Measurements from ENCODE around the gene ITIH4. TPM values are rescaled to one million over a fixed set of nuclear protein-coding genes. Genes with fewer than 3 reads are reported as not detected.

ITIH4 gene
- total RNA-seq, 4 donors from 2014 or later: 0.33 to 5.8 (median 3.4) TPM

- TF ChIP-seq CTCF (IDR thresholded peaks at IDR 0.05; ENCODE audit: low read depth): no peak
Observed at GRCh38 chr3:52844290-52844975, 14.0 kb upstream of the ITIH4 start.

DNA sequence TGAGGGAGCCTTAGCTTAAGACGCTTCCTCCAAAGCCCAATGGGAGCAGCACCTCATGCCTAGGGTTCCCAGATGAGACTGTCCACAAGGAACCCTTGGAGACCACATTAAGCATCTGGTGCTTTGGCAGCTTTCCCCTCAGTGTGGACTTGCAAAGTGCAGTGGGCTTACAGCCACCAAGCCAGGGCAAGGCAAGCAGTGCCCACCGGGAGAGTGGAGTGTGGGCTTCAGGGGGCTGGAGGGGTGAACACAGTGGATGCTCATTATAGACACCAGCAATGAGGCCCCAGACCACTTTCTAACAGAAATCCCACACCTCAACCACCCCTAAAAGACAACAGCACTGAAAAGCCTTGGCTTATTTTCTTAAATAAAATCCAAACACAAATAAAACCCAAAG, 13.4 kb upstream of the ITIH4 start:
- no peak for TF ChIP-seq CTCF (IDR thresholded peaks at IDR 0.05; ENCODE audit: low read depth)

GRCh38 chr3:52843108-52843865, 12.8 kb upstream of the ITIH4 start:
- no peak for TF ChIP-seq CTCF (IDR thresholded peaks at IDR 0.05; ENCODE audit: low read depth)

DNA sequence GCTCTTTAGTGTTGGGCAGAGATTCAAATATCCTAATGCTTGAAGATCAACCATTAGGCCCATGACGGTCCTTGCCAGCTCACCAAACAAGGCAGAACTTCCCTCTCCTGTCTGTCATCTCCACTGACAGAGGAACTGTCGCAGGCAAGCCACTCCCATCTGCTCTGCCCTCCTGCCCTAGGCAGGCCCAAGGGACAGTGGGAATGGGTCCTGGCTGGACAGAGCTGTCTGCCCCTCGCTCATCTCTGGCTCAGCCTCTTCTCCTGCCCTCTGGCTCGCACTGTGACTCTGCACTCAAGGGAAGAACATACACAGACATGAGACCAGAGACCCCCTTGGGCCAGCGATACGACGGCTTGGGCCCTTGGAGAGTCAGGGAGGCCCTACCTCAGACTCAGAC, 12.0 kb upstream of the ITIH4 start:
- TF ChIP-seq CTCF (IDR thresholded peaks at IDR 0.05; ENCODE audit: low read depth): no peak

GRCh38 chr3:52841981-52842340, 11.5 kb upstream of the ITIH4 start:
- TF ChIP-seq CTCF (IDR thresholded peaks at IDR 0.05; ENCODE audit: low read depth): no peak

GRCh38 chr3:52841211-52841980, 10.9 kb upstream of the ITIH4 start:
- no peak for TF ChIP-seq CTCF (IDR thresholded peaks at IDR 0.05; ENCODE audit: low read depth)

All from subcutaneous adipose tissue (tissue), 4 donors.